Lung (tissue), 12 donors: Measurements from ENCODE around the gene TTLL7. TPM values are rescaled to one million over a fixed set of nuclear protein-coding genes. Genes with fewer than 3 reads are reported as not detected.

Source experiments
- ATAC-seq: fragments of 200-7000 bp; cut with Tn5 transposase; one replicate; pipeline ENCODE4 v1.9.1; 2020; ENCODE audit warnings: moderate number of reproducible peaks; ENCODE audit not compliant: insufficient read depth, low FRiP score
- DNase-seq, 3 donors: peaks; one replicate each; pipeline ENCODE4 v3.0.0-alpha.2; 2013 to 2017
- H3K27ac ChIP-seq, 2 donors: one replicate each; pipeline ENCODE4 v1.5.1; 2013; ENCODE audit warnings: mild to moderate bottlenecking in 2 of 2, moderate library complexity in 2 of 2, control low read depth in 1 of 2, inconsistent platforms in 1 of 2, low read depth in 1 of 2, low read length in 1 of 2
- H3K27me3 ChIP-seq, 3 donors: one replicate each; pipeline ENCODE4 v1.5.1; 2013; ENCODE audit warnings: low read length in 2 of 3; ENCODE audit not compliant: control insufficient read depth in 3 of 3, insufficient read depth in 3 of 3
- H3K36me3 ChIP-seq, 4 donors: one replicate each; pipeline ENCODE4 v1.5.1; 2013; ENCODE audit warnings: low read length in 4 of 4, mild to moderate bottlenecking in 1 of 4, moderate library complexity in 1 of 4; ENCODE audit not compliant: control insufficient read depth in 4 of 4, insufficient read depth in 4 of 4
- H3K4me1 ChIP-seq, 5 donors: one replicate each; pipeline ENCODE4 v1.5.1; 2013; ENCODE audit warnings: low read length in 5 of 5, mild to moderate bottlenecking in 2 of 5, moderate library complexity in 1 of 5; ENCODE audit not compliant: control insufficient read depth in 5 of 5, insufficient read depth in 5 of 5
- H3K4me3 ChIP-seq: one replicate; pipeline ENCODE4 v1.5.1; 2013; ENCODE audit warnings: mild to moderate bottlenecking, control low read depth, moderate library complexity
- H3K9ac ChIP-seq, 2 donors: one replicate each; pipeline ENCODE4 v1.5.1; 2013; ENCODE audit warnings: low read length in 2 of 2, control low read depth in 1 of 2; ENCODE audit not compliant: insufficient read depth in 1 of 2
- H3K9me3 ChIP-seq, 4 donors: one replicate each; pipeline ENCODE4 v1.5.1; 2013; ENCODE audit warnings: low read length in 3 of 4, mild to moderate bottlenecking in 1 of 4, moderate library complexity in 1 of 4; ENCODE audit not compliant: control insufficient read depth in 4 of 4, insufficient read depth in 3 of 4
- WGBS, 2 donors: extraction: QIAGEN DNeasy Blood & Tissue Kit; methylation state at CpG; one replicate each; pipeline ENCODE4 v1.1.7; 2013; 5-methylcytosine and 5-hydroxymethylcytosine counted together
- polyA plus RNA-seq, 2 donors: library from polyadenylated mRNA; stranded (reverse); fragments of 200-250 nt; gene quantifications; one replicate each; pipeline ENCODE4 v1.2.1, GENCODE V29; 2013
- total RNA-seq, 2 donors: library from RNA; depleted of rRNA in 1 of 2; stranded (reverse); fragments of >200 nt in 1 of 2; gene quantifications; one replicate each; pipeline ENCODE4 v1.2.1, GENCODE V29; 2014 to 2021
- TF ChIP-seq, protein P1 (sequence below): IDR thresholded peaks from 2 replicates; pipeline ENCODE4 v1.5.1; 2012; ENCODE audit warnings: mild to moderate bottlenecking; ENCODE audit errors: control extremely low read depth, extremely low read depth
- donor health status: control.
- donor health status: control.
- donor health status: Bipolar disorder and iron deficiency.
- donor health status: healthy.
- donor health status: DM: yes; HTN: yes; CAD: no.

Gene TTLL7
- total and polyA plus RNA-seq, 4 donors = 1.4 to 13.8 (median 9.1) TPM

DNA sequence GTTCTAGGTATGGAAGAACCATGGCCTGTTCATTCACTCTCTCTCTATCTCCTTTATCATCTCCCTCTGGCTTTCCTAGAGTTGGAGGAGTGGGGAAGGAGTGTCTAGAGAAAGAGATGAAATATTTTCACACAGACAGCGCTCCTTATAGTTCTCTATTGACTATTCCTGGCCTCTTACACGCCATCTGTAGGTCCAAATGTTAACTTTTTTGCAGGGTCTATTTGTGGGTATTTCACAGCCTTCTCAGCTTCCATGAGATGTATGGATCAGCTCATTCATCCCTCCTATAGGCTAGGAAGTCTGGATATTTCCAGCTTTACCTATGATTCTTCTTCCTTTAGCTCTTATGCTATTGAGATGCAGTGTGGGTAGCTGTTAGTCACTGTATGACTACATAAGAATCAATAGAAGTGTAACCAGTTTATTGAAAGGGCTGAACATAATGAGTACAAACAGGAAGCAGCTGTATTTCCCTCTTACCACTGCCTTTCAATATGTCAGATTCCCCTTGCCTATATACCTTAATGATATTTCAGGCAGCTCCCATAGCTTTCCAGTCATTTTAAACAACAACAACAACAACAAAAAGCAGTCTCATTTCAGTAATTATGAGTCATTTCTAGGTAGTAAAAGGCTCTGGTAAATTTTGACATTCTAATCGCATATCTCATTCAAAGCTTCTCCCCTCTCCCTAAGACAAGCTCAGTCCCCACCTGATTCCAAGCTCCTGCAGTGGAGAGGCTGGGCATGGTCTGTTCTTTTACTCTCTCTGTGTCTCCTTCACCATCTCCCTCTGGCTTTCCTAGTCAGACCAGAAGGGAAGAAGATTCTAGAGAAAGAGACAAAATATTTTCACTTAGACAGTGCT, 149.5 kb downstream of the TTLL7 start:
- Histone ChIP-seq H3K4me3 (no peak overlapping the region), H3K27me3 (no peaks in the 10 kb centered on the region), H3K27ac (no peak overlapping the region), H3K9ac (no peak overlapping the region), H3K36me3 (no peaks in the 10 kb centered on the region), H3K9me3 (no peaks in the 10 kb centered on the region), H3K4me1 (no peaks in the 10 kb centered on the region)
- DNase-seq (no peak), ATAC-seq (no peak)
- WGBS, 2 donors = 90 to 97% methylated on average over 3 of the region's 3 CpGs
- TF ChIP-seq, protein P1, sequence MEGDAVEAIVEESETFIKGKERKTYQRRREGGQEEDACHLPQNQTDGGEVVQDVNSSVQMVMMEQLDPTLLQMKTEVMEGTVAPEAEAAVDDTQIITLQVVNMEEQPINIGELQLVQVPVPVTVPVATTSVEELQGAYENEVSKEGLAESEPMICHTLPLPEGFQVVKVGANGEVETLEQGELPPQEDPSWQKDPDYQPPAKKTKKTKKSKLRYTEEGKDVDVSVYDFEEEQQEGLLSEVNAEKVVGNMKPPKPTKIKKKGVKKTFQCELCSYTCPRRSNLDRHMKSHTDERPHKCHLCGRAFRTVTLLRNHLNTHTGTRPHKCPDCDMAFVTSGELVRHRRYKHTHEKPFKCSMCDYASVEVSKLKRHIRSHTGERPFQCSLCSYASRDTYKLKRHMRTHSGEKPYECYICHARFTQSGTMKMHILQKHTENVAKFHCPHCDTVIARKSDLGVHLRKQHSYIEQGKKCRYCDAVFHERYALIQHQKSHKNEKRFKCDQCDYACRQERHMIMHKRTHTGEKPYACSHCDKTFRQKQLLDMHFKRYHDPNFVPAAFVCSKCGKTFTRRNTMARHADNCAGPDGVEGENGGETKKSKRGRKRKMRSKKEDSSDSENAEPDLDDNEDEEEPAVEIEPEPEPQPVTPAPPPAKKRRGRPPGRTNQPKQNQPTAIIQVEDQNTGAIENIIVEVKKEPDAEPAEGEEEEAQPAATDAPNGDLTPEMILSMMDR = no peak

DNA sequence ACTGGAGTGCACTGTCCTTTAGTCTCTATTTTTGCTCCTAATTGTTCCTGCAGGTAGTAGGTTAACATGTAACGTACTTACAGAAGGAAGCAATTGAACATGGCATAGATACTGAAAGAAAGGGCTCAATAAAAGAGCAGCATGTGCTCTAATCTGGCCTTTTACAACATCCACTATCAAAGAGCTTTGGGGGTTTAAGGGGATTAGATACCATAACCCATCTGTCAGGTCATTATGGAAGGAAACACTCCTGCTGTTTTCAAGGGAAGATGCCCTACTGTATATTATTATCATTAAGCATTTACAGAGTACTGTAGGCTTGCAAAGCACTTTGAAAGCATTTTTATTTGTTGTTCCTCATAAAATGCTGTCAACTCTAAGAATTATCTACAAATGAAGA, 152.8 kb downstream of the TTLL7 start:
- 90 to 94% methylated on average over 1 of the region's 1 CpG for WGBS, 2 donors
- no peak for ATAC-seq
- no peak for DNase-seq
- Histone ChIP-seq H3K9ac (no peak overlapping the region), H3K27ac (no peak overlapping the region), H3K9me3 (no peaks in the 10 kb centered on the region), H3K4me3 (no peak overlapping the region), H3K27me3 (no peaks in the 10 kb centered on the region), H3K4me1 (no peaks in the 10 kb centered on the region), H3K36me3 (no peaks in the 10 kb centered on the region)
- TF ChIP-seq, protein P1 = no peak

DNA sequence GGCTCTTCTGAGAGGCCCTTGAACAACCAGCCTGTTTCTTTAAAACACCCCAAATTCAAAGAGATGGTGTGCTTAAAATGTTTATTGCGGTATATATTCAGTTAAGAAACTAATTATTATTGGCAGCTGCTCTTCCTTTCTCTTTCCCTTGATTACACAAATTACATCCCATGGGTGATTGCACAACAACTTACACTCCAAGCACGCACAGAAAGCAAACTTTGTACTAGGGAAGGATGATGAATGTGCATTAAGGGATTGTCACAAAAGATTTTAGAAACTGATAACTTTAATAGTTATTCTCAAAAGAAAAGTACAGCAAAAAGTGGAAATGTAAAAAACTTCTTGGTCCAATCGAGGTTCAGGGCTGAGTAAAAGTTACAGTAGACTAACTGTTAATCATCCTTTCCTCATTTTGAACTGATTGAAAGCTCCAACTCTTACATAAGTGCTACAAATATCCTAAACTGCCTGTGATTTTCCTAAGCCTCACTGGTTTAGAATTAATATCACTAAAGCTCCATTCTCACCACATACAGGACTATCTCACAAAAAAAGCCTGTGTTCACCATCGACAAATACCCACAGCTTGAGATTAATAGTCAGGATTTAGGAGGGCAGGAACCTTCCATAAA, 153.4 kb downstream of the TTLL7 start:
- H3K27ac ChIP-seq = no peak overlapping the region
- H3K9me3 ChIP-seq = no peaks in the 10 kb centered on the region
- H3K27me3 ChIP-seq = no peaks in the 10 kb centered on the region
- TF ChIP-seq, protein P1 = no peak
- no peaks in the 10 kb centered on the region for H3K36me3 ChIP-seq
- WGBS, 2 donors = 53 to 61% methylated on average over 4 of the region's 4 CpGs
- H3K9ac ChIP-seq = no peak overlapping the region
- DNase-seq (peak in 2 of 3 donors; percentile 42 to 64), ATAC-seq (no peak)
- no peak overlapping the region for H3K4me3 ChIP-seq
- no peaks in the 10 kb centered on the region for H3K4me1 ChIP-seq
